Thyroid gland (tissue), 4 donors: ENCODE measurements around the gene FRS3. TPM values are rescaled to one million over a fixed set of nuclear protein-coding genes. Genes with fewer than 3 reads are reported as not detected.
A peak's percentile ranks its signal among the peaks of the same experiment; 100 is the strongest.

ENCODE experiments used
- DNase-seq, 2 donors: peaks; one replicate each; pipeline ENCODE4 v3.0.0-alpha.2; 2019
- H3K27ac ChIP-seq, 3 donors: fragments of 200-600 bp; sonication (generic); 1 replicate in 2 of 3; 2 replicates in 1 of 3; pipeline ENCODE4 v1.5.1; 2016 to 2019; ENCODE audit warnings: mild to moderate bottlenecking in 1 of 3, moderate library complexity in 1 of 3
- H3K27me3 ChIP-seq: fragments of 200-600 bp; sonication (generic); one replicate; pipeline ENCODE4 v1.5.1; 2019
- H3K36me3 ChIP-seq, 2 donors: fragments of 200-600 bp; sonication (generic); one replicate each; pipeline ENCODE4 v1.5.1; 2016 to 2019
- H3K4me1 ChIP-seq, 2 donors: fragments of 200-600 bp; sonication (generic); one replicate each; pipeline ENCODE4 v1.5.1; 2017 to 2019
- H3K4me3 ChIP-seq, 3 donors: fragments of 200-600 bp; sonication (generic); replicated peaks in 1 of 3; 1 replicate in 2 of 3; 2 replicates in 1 of 3; pipeline ENCODE4 v1.5.1; 2016; ENCODE audit warnings: mild to moderate bottlenecking in 1 of 3
- H3K9me3 ChIP-seq: fragments of 200-600 bp; sonication (generic); one replicate; pipeline ENCODE4 v1.5.1; 2017
- CTCF ChIP-seq, 6 experiments: fragments of 200-600 bp in 3 of 6; fragments of 450-650 bp in 3 of 6; sonication (generic) in 3 of 6; IDR thresholded peaks; one replicate each; pipeline ENCODE4 v1.5.1; 2016 to 2019; ENCODE audit warnings: antibody characterized with exemption in 6 of 6, mild to moderate bottlenecking in 2 of 6, inconsistent platforms in 1 of 6, moderate library complexity in 1 of 6
- POLR2A ChIP-seq, 2 donors: fragments of 450-650 bp; IDR thresholded peaks; one replicate each; pipeline ENCODE4 v1.6.1; 2017; ENCODE audit warnings: antibody characterized with exemption in 2 of 2, mild to moderate bottlenecking in 2 of 2, moderate library complexity in 1 of 2
- WGBS, 2 donors: methylation state at CpG; one replicate each; pipeline ENCODE4 v1.1.5; 2017; 5-methylcytosine and 5-hydroxymethylcytosine counted together
- intact Hi-C: fragments of 100-400 bp; cut with DNase I; formaldehyde crosslinking; loops from one replicate; pipeline ENCODE4 v1.15.1; 2023
- total RNA-seq, 4 donors: library from RNA; depleted of rRNA; stranded (reverse); fragments of >200 nt; gene quantifications; one replicate each; pipeline ENCODE4 v1.2.3, GENCODE V29; 2016

FRS3 gene
- total RNA-seq, 4 donors from 2014 or later: 4.0 to 6.7 (median 5.8) TPM

GRCh38 chr6:41724228-41724580 is 55.5 kb downstream of the FRS3 start:
- Histone ChIP-seq H3K27me3 (no peaks in the 10 kb centered on the region), H3K4me3 (no peak overlapping the region), H3K9me3 (no peaks in the 10 kb centered on the region), H3K4me1 (peaks cover 31 to 70% of the 10 kb centered on the region in 2 donors), H3K36me3 (no peaks in the 10 kb centered on the region), H3K27ac (peak overlapping the region in 1 of 3 donors; percentile 48)
- TF ChIP-seq POLR2A (IDR thresholded peaks at IDR 0.05): no peak
- TF ChIP-seq CTCF (IDR thresholded peaks at IDR 0.05): no peak
- intact Hi-C loops: no loop called here
- DNase-seq: no peak
- 86 to 92% methylated on average over 7 of the region's 7 CpGs for WGBS, 2 donors

GRCh38 chr6:41723530-41724227 is 56.0 kb downstream of the FRS3 start:
- intact Hi-C loops: no loop called here
- Histone ChIP-seq H3K4me3 (no peak overlapping the region), H3K36me3 (no peaks in the 10 kb centered on the region), H3K27me3 (no peaks in the 10 kb centered on the region), H3K9me3 (no peaks in the 10 kb centered on the region), H3K27ac (peak overlapping the region in 2 of 3 donors; percentile 27 to 48), H3K4me1 (peaks cover 28 to 66% of the 10 kb centered on the region in 2 donors)
- 74 to 76% methylated on average over 12 to 16 of the region's 21 CpGs for WGBS, 2 donors
- DNase-seq: peak; percentile 28 to 39
- no peak for TF ChIP-seq CTCF (IDR thresholded peaks at IDR 0.05)
- no peak for TF ChIP-seq POLR2A (IDR thresholded peaks at IDR 0.05)

GRCh38 chr6:41722969-41723529 is 56.7 kb downstream of the FRS3 start:
- WGBS, 2 donors: 81 to 86% methylated on average over 7 of the region's 8 CpGs
- H3K9me3 ChIP-seq: no peaks in the 10 kb centered on the region
- TF ChIP-seq CTCF (IDR thresholded peaks at IDR 0.05) (no peak), POLR2A (IDR thresholded peaks at IDR 0.05) (no peak)
- intact Hi-C loops: no loop called here
- no peak overlapping the region for H3K4me3 ChIP-seq
- no peaks in the 10 kb centered on the region for H3K36me3 ChIP-seq
- peaks cover 28 to 65% of the 10 kb centered on the region in 2 donors for H3K4me1 ChIP-seq
- H3K27me3 ChIP-seq: no peaks in the 10 kb centered on the region
- H3K27ac ChIP-seq: peak overlapping the region in 1 of 3 donors; percentile 48
- DNase-seq: no peak

GRCh38 chr6:41721414-41721813 is 58.3 kb downstream of the FRS3 start:
- Histone ChIP-seq H3K4me1 (peaks cover 44 to 77% of the 10 kb centered on the region in 2 donors), H3K27me3 (no peaks in the 10 kb centered on the region), H3K9me3 (no peaks in the 10 kb centered on the region), H3K36me3 (no peaks in the 10 kb centered on the region), H3K4me3 (no peak overlapping the region), H3K27ac (no peak overlapping the region)
- DNase-seq: no peak
- 87 to 97% methylated on average over 3 of the region's 3 CpGs for WGBS, 2 donors
- intact Hi-C loops: no loop called here
- TF ChIP-seq CTCF (IDR thresholded peaks at IDR 0.05) (no peak), POLR2A (IDR thresholded peaks at IDR 0.05) (no peak)

- no peak for DNase-seq
- no peak overlapping the region for H3K4me3 ChIP-seq
Observed at GRCh38 chr6:41720783-41721182, 58.9 kb downstream of the FRS3 start.

More at GRCh38 chr6:41720783-41721182, 58.9 kb downstream of the FRS3 start:
- Histone ChIP-seq H3K9me3 (no peaks in the 10 kb centered on the region), H3K27me3 (no peaks in the 10 kb centered on the region), H3K27ac (no peak overlapping the region), H3K4me1 (peaks cover 50 to 82% of the 10 kb centered on the region in 2 donors), H3K36me3 (no peaks in the 10 kb centered on the region)
- intact Hi-C loops: no loop called here
- WGBS, 2 donors: 88 to 100% methylated on average over 2 of the region's 2 CpGs
- TF ChIP-seq POLR2A (IDR thresholded peaks at IDR 0.05): no peak
- TF ChIP-seq CTCF (IDR thresholded peaks at IDR 0.05): no peak
